H1 (cell line): ENCODE data around the gene SGCD. TPM values are rescaled to one million over a fixed set of nuclear protein-coding genes. Genes with fewer than 3 reads are reported as not detected.

Experiments
- CTCF ChIA-PET: fragments of 300-600 bp; sonication (Branson Sonifier 250); formaldehyde crosslinking; loops from one replicate; lab custom pipeline; 2021; ENCODE audit not compliant: partially characterized antibody; lab: Charles Lee
- POLR2A ChIA-PET: fragments of 300-600 bp; sonication (Branson Sonifier 250); formaldehyde crosslinking; loops from one replicate; lab custom pipeline; 2021; ENCODE audit warnings: inconsistent platforms; ENCODE audit not compliant: partially characterized antibody; lab: Charles Lee
- DNase-seq, 2 experiments: peaks; one replicate each; pipeline versions ENCODE4 v3.0.0 to v3.0.0-alpha.2; 2010 to 2022; ENCODE audit warnings: low spot score in 2 of 2, low read depth in 1 of 2, mixed read lengths in 1 of 2
- FAIRE-seq: peaks from 2 replicates; lab custom pipeline; 2011; peaks lifted over from hg19 to GRCh38; lab: Jason Lieb, UNC
- H2AFZ ChIP-seq: 2 replicates; pipeline ENCODE4 v1.8.1; 2012; ENCODE audit warnings: low read length, inconsistent platforms
- H2AK5ac ChIP-seq: 2 replicates; pipeline ENCODE4 v1.6.1; 2013; ENCODE audit warnings: low read depth, low read length
- H2BK120ac ChIP-seq: replicated peaks from 2 replicates; pipeline ENCODE3; 2013; ENCODE audit warnings: low read depth, low read length, inconsistent platforms
- H2BK12ac ChIP-seq: 2 replicates; pipeline ENCODE4 v1.6.1; 2013; ENCODE audit warnings: low read depth, low read length
- H2BK15ac ChIP-seq: 2 replicates; pipeline ENCODE4 v1.6.1; 2013; ENCODE audit warnings: low read length
- H2BK20ac ChIP-seq: 2 replicates; pipeline ENCODE4 v1.6.1; 2013; ENCODE audit warnings: low read length
- H2BK5ac ChIP-seq: 2 replicates; pipeline ENCODE4 v1.6.1; 2013; ENCODE audit warnings: low read depth, low read length
- H3K14ac ChIP-seq: 2 replicates; pipeline ENCODE4 v1.6.1; 2013; ENCODE audit warnings: inconsistent platforms; ENCODE audit not compliant: insufficient read length
- H3K18ac ChIP-seq: 2 replicates; pipeline ENCODE4 v1.6.1; 2013; ENCODE audit warnings: low read length; ENCODE audit errors: extremely low read depth
- H3K23ac ChIP-seq: 2 replicates; pipeline ENCODE4 v1.6.1; 2013; ENCODE audit warnings: inconsistent platforms; ENCODE audit not compliant: insufficient read length
- H3K23me2 ChIP-seq: 2 replicates; pipeline ENCODE4 v1.6.1; 2013; ENCODE audit warnings: low read depth, low read length
- H3K27ac ChIP-seq: 2 replicates; pipeline ENCODE4 v1.6.1; 2011; ENCODE audit warnings: low read depth, low read length, inconsistent platforms
- H3K27me3 ChIP-seq, 4 experiments: replicated peaks in 1 of 4; 1 replicate in 1 of 4; 2 replicates in 3 of 4; pipeline versions ENCODE4 v1.6.1 to v1.8.1; 2011 to 2013; ENCODE audit warnings: low read length in 3 of 4, mild to moderate bottlenecking in 3 of 4, inconsistent platforms in 2 of 4, mixed read lengths in 2 of 4, moderate library complexity in 1 of 4; ENCODE audit not compliant: control insufficient read depth in 3 of 4, insufficient read depth in 3 of 4; ENCODE audit errors: extremely low read depth in 1 of 4
- H3K36me3 ChIP-seq, 4 experiments: 2 replicates each; pipeline versions ENCODE4 v1.6.1 to v1.8.1; 2011 to 2013; ENCODE audit warnings: mild to moderate bottlenecking in 4 of 4, low read length in 3 of 4, moderate library complexity in 2 of 4, control low read depth in 1 of 4, inconsistent platforms in 1 of 4; ENCODE audit not compliant: insufficient read depth in 4 of 4, control insufficient read depth in 2 of 4
- H3K4ac ChIP-seq: replicated peaks from 2 replicates; pipeline ENCODE3; 2013; ENCODE audit warnings: low read length, low read depth, mixed read lengths, inconsistent platforms; ENCODE audit not compliant: insufficient read length
- H3K4me1 ChIP-seq, 4 experiments: replicated peaks in 1 of 4; 1 replicate in 1 of 4; 2 replicates in 3 of 4; pipeline versions ENCODE4 v1.6.1 to v1.8.1; 2011 to 2013; ENCODE audit warnings: low read length in 3 of 4, inconsistent platforms in 2 of 4, mixed read lengths in 1 of 4; ENCODE audit not compliant: insufficient read depth in 4 of 4, control insufficient read depth in 3 of 4
- H3K4me2 ChIP-seq, 2 experiments: 2 replicates each; pipeline versions ENCODE4 v1.6.1 to v1.8.1; 2011 to 2013; ENCODE audit warnings: low read depth in 2 of 2, low read length in 2 of 2, control low read depth in 1 of 2, inconsistent platforms in 1 of 2, mild to moderate bottlenecking in 1 of 2; ENCODE audit not compliant: insufficient read depth in 1 of 2
- H3K4me3 ChIP-seq, 4 experiments: fragments of 200-600, 300-600 bp in 1 of 4; sonication (generic), shearing (Covaris generic), sonication (Bioruptor Twin) in 1 of 4; 2 replicates each; pipeline versions ENCODE4 v1.5.1 to v1.8.1; 2011 to 2016; ENCODE audit warnings: low read length in 4 of 4, low read depth in 3 of 4, control low read depth in 2 of 4, inconsistent platforms in 2 of 4, mild to moderate bottlenecking in 2 of 4, mixed read lengths in 1 of 4, moderate library complexity in 1 of 4; ENCODE audit not compliant: insufficient read depth in 2 of 4; ENCODE audit errors: extremely low read depth in 1 of 4
- H3K56ac ChIP-seq: replicated peaks from 2 replicates; pipeline ENCODE3; 2013; ENCODE audit warnings: low read depth, mild to moderate bottlenecking, mixed read lengths, low read length, inconsistent platforms; ENCODE audit not compliant: insufficient read length
- H3K79me1 ChIP-seq: 2 replicates; pipeline ENCODE4 v1.6.1; 2013; ENCODE audit warnings: low read depth, low read length, control low read depth
- H3K79me2 ChIP-seq, 2 experiments: 2 replicates each; pipeline versions ENCODE4 v1.6.1 to v1.8.1; 2012 to 2013; ENCODE audit warnings: low read length in 2 of 2, mild to moderate bottlenecking in 2 of 2, inconsistent platforms in 1 of 2; ENCODE audit not compliant: insufficient read depth in 2 of 2, control insufficient read depth in 1 of 2
- H3K9ac ChIP-seq, 4 experiments: replicated peaks in 1 of 4; 1 replicate in 1 of 4; 2 replicates in 3 of 4; pipeline versions ENCODE4 v1.6.1 to v1.8.1; 2011 to 2013; ENCODE audit warnings: low read depth in 3 of 4, low read length in 3 of 4, control low read depth in 2 of 4, mild to moderate bottlenecking in 2 of 4, moderate library complexity in 2 of 4, inconsistent platforms in 1 of 4; ENCODE audit errors: extremely low read depth in 1 of 4
- H3K9me3 ChIP-seq, 2 experiments: 2 replicates each; pipeline versions ENCODE4 v1.6.1 to v1.8.1; 2012 to 2013; ENCODE audit warnings: mild to moderate bottlenecking in 2 of 2, moderate library complexity in 2 of 2, control low read depth in 1 of 2, inconsistent platforms in 1 of 2, low read depth in 1 of 2, low read length in 1 of 2, mixed read lengths in 1 of 2; ENCODE audit not compliant: insufficient read depth in 2 of 2
- H4K20me1 ChIP-seq, 2 experiments: replicated peaks in 1 of 2; 2 replicates each; pipeline versions ENCODE3 to v1.8.1; 2011 to 2013; ENCODE audit warnings: inconsistent platforms in 2 of 2, low read length in 2 of 2, mild to moderate bottlenecking in 1 of 2; ENCODE audit not compliant: insufficient read depth in 2 of 2, control insufficient read depth in 1 of 2
- H4K5ac ChIP-seq: 2 replicates; pipeline ENCODE4 v1.6.1; 2013; ENCODE audit warnings: low read length, low read depth, mixed read lengths, inconsistent platforms; ENCODE audit not compliant: insufficient read length
- H4K8ac ChIP-seq: 2 replicates; pipeline ENCODE4 v1.8.0; 2013; ENCODE audit warnings: mild to moderate bottlenecking, moderate library complexity, low read length, inconsistent platforms; ENCODE audit not compliant: insufficient read depth; ENCODE audit errors: extremely low read depth
- H4K91ac ChIP-seq: replicated peaks from 2 replicates; pipeline ENCODE3; 2013; ENCODE audit warnings: low read length, mixed read lengths, inconsistent platforms; ENCODE audit not compliant: insufficient read length
- CBX5 ChIP-seq: fragments of 300-800, 300-1000 bp; sonication (generic); IDR thresholded peaks from 2 replicates; pipeline ENCODE4 v1.7.1; 2016; ENCODE audit warnings: antibody characterized with exemption, low read length, low read depth
- EZH2 ChIP-seq: fragments of 200-600 bp; sonication (generic); IDR thresholded peaks from 2 replicates; pipeline ENCODE4 v1.7.1; 2012; ENCODE audit warnings: low read depth, mild to moderate bottlenecking, moderate library complexity, low read length, inconsistent platforms; ENCODE audit not compliant: severe bottlenecking
- KDM4A ChIP-seq: IDR thresholded peaks from one replicate; pipeline ENCODE4 v1.7.1; 2012; ENCODE audit warnings: low read depth, mild to moderate bottlenecking, moderate library complexity, low read length, inconsistent platforms; ENCODE audit not compliant: severe bottlenecking
- NANOG ChIP-seq: IDR thresholded peaks from 2 replicates; pipeline ENCODE4 v1.6.1; 2011; ENCODE audit warnings: low read length, low read depth, mild to moderate bottlenecking, inconsistent platforms; ENCODE audit not compliant: insufficient read depth, poor library complexity, severe bottlenecking
- SIRT6 ChIP-seq: IDR thresholded peaks from one replicate; pipeline ENCODE4 v1.7.1; 2012; ENCODE audit warnings: low read length, inconsistent platforms
- SP2 ChIP-seq: IDR thresholded peaks from 2 replicates; pipeline ENCODE4 v1.6.1; 2012; ENCODE audit warnings: mild to moderate bottlenecking, low read length, inconsistent platforms
- TAF7 ChIP-seq: optimal IDR thresholded peaks from 2 replicates; pipeline ENCODE3; 2011; ENCODE audit warnings: low read depth, mild to moderate bottlenecking, inconsistent platforms, low read length, moderate library complexity, borderline replicate concordance
- USF2 ChIP-seq: IDR thresholded peaks from 2 replicates; pipeline ENCODE4 v1.6.1; 2011; ENCODE audit warnings: low read length, improper control_type of control experiment
- WGBS, 2 experiments: shearing (Covaris generic) in 1 of 2; methylation state at CpG; one replicate each; pipeline versions ENCODE4 v1.1.6 to v1.1.7; 2013 to 2015; ENCODE audit warnings: low lambda C conversion rate in 2 of 2, mixed read lengths in 2 of 2, inconsistent platforms in 1 of 2, low coverage in 1 of 2, missing lambda C conversion rate in 1 of 2; ENCODE audit not compliant: insufficient replicate concordance in 2 of 2, insufficient coverage in 1 of 2, insufficient read length in 1 of 2; ENCODE audit errors: extremely low coverage in 1 of 2, missing lambda C conversion rate in 1 of 2; 5-methylcytosine and 5-hydroxymethylcytosine counted together
- polyA plus RNA-seq, 7 experiments: library from polyadenylated mRNA; depleted of rRNA in 3 of 7; stranded (reverse) in 5 of 7; unstranded in 2 of 7; fragments of >200 nt in 5 of 7; fragments of 200-250 nt in 2 of 7; gene quantifications; 1 replicate in 5 of 7; 2 replicates in 1 of 7; 4 replicates in 1 of 7; pipeline versions ENCODE4 v1.2.1 to v1.2.3, GENCODE V29; 2011 to 2013; ENCODE audit warnings: missing spikeins in 2 of 7, mixed read lengths in 2 of 7
- total RNA-seq: library from RNA; stranded (reverse); fragmentation: NEBNext Ultra II Directional; extraction: Animal tissue kit (Norgen Biotek cat#: 25700); gene quantifications from 2 replicates; pipeline ENCODE4 v1.2.1, GENCODE V29; 2021

The SGCD gene
- total and polyA plus RNA-seq, 2 of the 8 experiments (the other 6 are each of a cell fraction or from before 2014, with no cell fraction given): 0.04 to 0.08 TPM

GRCh38 chr5:156420665-156421064 lies 93.7 kb downstream of the SGCD start:
- Histone ChIP-seq H3K9me3 (no peaks in the 10 kb centered on the region), H4K5ac (no peak overlapping the region), H2BK120ac (no peak overlapping the region), H2BK5ac (no peak overlapping the region), H3K14ac (no peak overlapping the region), H3K4me1 (peaks cover 0 to 15% (median 8%) of the 10 kb centered on the region in 4 experiments; a peak in 4 of 7 replicates), H2AK5ac (no peak overlapping the region), H4K20me1 (no peaks in the 10 kb centered on the region), H3K9ac (no peak overlapping the region), H3K79me2 (no peaks in the 10 kb centered on the region), H3K36me3 (peaks cover 0 to 3% (median 0%) of the 10 kb centered on the region in 4 experiments; a peak in 1 of 8 replicates), H2BK20ac (no peak overlapping the region), H3K27me3 (no peaks in the 10 kb centered on the region), H3K27ac (no peak overlapping the region), H3K4ac (no peak overlapping the region), H3K4me2 (no peak overlapping the region), H2BK15ac (no peak overlapping the region), H4K91ac (no peak overlapping the region), H4K8ac (no peak overlapping the region), H3K56ac (no peak overlapping the region), H3K23me2 (no peaks in the 10 kb centered on the region), H2BK12ac (no peak overlapping the region), H3K4me3 (no peak overlapping the region), H3K23ac (no peak overlapping the region), H2AFZ (no peak overlapping the region), H3K18ac (no peak overlapping the region), H3K79me1 (no peaks in the 10 kb centered on the region)
- CTCF ChIA-PET: interaction anchor here (0.6 to 1.3 kb wide), 2 partner anchors 10 to 47 kb away, joined by 3 read pairs; no protein-coding TSS in a partner anchor
- DNase-seq (no peak), FAIRE-seq (no peak)
- 81% methylated on average over 1 of the region's 1 CpG; no CpG with 5 or more reads in 1 of the 2 experiments for WGBS, 2 experiments
- POLR2A ChIA-PET: no interaction called here
- TF ChIP-seq EZH2 (no peak), SIRT6 (no peak), KDM4A (no peak), TAF7 (no peak), SP2 (no peak), NANOG (no peak), CBX5 (no peak), USF2 (no peak)
